Measurements from ENCODE around the gene ALOX15B. TPM values are rescaled to one million over a fixed set of nuclear protein-coding genes. Genes with fewer than 3 reads are reported as not detected.
"Not testable (repeated sequence)": the region's sequence is repeated elsewhere in the genome, so short reads cannot be mapped to it uniquely, and the experiment has no call there.

ALOX15B gene
- total RNA-seq, 1 donor from 2014 or later = not detected

DNA sequence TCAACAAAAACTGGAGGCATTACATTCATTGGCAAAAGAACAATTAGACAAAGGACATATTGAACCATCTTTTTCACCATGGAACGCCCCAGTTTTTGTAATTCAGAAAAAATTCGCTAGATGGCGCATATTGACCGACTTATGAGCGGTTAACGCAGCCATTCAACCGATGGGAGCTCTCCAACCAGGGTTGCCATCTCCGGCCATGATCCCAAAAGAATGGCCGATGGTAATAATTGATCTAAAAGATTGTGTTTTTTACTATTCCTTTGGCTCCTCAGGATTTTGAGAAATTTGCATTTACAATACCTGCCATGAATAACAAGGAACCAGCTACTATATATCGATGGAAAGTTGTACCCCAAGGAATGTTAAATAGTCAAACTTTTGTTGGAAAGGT, 21.4 kb downstream of the ALOX15B start:
- peak; percentile 24 for DNase-seq (ENCODE audit: low read depth, low spot score)

DNA sequence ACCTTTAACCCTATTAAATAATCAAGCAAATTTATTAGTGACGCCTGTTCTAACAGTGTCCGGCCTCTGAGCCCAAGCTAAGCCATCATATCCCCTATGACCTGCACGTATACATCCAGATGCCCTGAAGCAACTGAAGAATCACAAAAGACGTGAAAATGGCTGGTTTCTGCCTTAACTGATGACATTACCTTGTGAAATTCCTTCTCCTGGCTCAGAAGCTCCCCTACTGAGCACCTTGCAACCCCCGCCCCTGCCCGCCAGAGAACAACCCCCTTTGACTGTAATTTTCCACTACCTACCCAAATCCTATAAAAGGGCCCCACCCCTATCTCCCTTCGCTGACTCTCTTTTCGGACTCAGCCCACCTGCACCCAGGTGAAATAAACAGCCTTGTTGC, 23.0 kb downstream of the ALOX15B start:
- DNase-seq (ENCODE audit: low read depth, low spot score) = not testable (repeated sequence)

DNA sequence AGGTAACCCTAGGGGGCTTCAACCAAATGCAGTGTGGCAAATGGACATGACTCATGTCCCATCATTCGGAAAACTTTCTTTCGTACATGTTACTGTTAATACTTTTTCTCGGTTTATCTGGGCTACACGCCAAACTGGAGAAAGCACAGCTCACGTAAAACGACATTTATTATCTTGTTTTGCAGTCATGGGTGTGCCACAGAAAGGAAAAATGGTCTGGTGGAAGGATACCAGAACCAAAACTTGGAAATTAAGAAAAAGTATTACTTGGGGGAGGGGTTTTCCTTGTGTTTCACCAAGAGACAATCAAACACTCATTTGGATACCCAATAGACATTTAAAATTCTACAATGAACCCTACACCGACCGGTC, 23.6 kb downstream of the ALOX15B start:
- DNase-seq (ENCODE audit: low read depth, low spot score) = no peak

DNA sequence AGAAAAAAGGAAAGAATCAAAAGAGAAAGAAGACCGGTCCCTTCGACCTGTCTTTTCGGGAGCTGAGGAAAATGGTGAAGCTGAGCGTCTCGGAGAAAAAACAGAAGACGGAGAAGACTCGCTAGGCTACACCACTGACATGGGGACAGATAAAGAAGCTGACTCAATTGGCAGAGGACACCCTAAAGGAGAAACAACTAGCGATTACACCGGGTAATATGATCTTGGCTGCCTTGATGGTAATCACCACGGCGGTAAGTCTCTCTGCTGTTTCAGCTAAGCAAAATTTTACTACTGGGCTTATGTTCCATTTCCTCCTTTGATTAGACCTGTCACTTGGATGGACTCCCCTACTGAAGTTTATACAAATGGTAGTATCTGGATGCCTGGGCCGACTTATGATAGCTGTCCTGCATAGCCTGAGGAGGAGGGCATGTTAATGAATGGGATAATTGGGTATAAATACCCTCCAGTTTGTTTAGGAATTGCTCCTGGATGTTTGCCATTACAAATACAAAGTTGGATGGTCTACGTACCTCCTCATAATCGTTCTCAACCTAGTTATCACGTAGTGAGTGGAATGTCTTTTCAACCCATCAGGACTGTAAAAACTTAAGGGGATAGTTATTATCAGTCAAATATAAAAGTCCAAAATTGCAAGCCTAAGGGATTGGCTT, 24.1 kb downstream of the ALOX15B start:
- DNase-seq (ENCODE audit: low read depth, low spot score) = no peak

DNA sequence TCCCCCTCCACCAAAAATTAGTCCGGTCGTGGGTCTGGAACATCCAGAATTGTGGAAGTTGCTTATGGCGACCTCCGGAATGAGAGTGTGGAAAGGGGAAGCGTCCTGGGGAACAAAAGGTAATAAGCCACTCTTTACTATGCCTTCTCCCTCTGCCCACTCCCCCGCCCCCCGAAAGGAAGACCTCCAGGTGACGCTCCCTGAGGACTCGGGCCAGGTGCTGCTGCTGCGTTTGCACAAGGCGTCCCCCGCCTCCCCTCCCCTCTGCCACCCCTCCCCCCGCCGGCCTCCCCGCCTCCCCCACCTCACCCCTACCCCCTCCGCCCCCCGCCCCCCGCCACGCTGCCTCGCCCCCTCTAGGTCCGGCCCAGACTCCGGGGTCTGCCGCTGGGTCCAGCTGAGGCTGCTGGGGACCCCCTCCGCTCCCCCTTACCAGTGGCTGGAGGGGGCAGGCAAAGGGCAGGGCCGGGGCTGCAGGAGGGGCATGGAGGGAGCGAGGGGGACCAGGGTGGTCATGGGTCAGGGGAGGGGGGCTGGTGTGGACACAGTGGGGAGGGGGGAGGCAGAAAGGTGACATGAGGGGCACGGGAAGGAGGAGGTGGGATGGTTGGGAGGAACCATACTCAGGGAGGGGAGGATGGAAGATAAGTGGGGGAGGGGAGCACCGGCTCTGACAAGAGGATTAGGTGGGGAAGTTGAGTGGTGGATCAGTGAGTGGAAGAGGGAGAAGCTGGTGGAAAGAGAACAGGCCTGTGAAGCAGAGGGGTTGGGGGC, 25.1 kb downstream of the ALOX15B start:
- no peak for DNase-seq (ENCODE audit: low read depth, low spot score)

DNA sequence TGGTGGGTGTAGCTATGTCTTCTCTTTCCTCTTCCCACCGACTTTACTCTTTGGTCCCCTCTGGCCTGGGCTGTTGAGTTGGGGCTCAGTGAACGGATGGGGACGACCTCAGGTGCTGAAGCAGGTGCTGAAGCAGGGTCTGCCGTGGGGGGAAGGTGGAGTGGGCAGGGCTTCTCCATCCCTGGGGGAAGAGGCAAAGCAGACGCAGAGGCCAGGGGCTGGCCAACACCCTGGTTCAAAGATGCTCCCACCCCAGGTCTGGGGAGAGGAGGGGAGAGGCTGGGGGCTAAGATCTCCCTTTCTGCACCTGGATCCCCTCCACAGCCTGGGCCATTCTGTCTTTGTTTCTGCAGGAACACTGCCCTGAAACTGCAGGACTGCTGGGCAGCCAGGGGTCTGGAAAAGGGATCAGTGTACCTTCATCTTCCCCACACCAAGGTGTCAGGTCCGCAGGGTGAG, 25.7 kb downstream of the ALOX15B start:
- DNase-seq (ENCODE audit: low read depth, low spot score) = no peak

DNA sequence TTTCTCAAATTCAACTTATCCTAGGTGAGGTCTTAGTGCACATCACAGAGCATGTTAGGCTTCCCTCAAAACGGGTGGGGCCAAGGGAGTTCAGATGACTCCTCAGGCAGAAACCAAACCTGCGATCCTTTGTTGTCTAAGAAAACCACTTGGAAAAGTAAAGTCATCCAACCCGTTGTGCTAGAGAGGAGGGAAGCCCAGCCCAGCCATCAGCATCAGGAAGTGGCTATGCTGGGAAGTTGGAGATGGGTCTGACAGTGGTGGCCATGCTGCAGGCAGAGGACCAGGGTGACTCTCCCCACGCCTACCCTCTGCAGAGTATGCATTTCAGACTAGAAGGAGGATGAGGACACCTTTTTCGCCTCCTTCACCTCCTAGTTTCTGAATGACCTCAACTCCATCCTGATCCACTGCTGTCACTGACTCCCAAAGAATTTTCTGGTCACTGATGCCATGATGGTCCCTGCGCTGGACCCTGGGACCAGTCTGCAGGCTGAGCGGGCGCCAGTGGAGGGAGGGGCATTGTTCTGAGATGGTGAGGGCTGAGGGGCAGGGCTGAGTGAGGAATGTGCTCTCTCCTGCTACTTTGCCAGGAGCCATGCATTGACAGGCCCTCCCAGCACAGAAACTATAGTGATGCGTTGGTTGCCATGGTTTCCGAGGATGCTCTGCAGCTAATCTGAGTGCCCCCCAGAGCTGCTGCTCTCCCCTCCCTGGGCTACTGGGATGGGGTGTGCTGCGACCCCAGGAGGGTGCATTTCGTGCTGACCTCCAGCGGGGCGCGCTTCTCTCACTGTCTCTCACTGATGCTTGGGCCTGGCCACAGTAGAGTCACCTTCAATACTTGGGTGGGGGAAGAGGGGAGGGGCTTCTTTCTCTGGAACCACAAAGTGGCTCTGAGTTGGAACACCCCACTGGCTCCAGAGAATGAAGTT, 28.2 kb downstream of the ALOX15B start:
- no peak for DNase-seq (ENCODE audit: low read depth, low spot score)

DNA sequence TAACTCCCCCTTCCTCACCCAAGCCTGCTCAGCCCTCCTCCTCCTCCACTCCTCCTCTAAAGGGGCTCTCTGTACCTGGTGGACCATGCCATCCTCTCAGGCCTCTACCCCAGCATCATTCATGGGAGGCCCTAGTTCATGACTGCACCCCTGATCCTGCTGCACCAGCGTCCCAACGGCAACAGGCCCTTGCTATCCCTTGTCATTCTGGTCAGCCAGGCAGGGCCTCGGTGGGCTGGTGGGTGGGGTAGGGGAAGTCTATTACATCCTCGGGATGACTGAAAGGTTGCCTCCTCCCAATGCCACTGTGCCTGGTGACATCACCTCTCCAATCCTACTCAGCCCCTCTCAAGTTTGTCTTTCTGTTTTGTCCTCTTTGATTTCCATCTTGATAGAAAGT, 28.9 kb downstream of the ALOX15B start:
- DNase-seq (ENCODE audit: low read depth, low spot score) = no peak

DNA sequence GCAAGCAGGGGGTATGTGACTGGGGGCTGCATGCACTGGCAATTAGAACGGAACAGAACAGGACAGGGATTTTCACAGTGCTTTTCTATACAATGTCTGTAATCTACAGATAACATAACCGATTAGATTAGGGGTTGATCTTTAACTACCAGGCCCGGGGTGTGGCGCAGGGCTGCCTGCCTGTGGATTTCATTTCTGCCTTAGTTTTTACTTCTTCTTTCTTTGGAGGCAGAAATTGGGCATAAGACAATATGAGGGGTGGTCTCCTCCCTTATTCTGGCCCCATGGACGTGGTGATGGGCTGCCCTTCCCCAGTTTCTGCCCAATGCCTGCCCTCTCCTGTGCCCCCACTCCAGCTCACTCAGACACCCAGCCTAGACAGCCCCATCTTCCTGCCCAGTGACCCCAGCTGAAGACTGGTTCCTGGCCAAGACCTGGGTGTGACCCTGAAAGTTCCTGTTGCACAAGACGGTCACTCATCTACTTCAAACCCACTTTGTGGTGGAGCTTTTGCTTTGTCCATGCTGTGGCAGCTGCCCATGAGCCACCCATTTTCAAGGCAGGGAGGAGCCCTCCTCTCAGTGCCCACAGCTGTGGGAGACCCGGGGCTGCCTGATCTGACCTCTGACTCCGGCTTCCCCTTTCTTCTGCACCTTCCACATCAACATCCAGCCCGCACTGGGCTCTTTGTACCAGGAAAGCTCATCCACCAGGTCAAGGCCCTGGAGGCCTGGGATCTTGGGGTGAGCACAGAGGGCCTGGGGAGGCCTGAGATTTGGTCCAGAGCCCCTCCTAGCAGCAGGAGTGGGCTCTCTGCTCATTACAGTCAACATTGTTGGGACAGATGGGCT, 30.1 kb downstream of the ALOX15B start:
- DNase-seq (ENCODE audit: low read depth, low spot score) = no peak

DNA sequence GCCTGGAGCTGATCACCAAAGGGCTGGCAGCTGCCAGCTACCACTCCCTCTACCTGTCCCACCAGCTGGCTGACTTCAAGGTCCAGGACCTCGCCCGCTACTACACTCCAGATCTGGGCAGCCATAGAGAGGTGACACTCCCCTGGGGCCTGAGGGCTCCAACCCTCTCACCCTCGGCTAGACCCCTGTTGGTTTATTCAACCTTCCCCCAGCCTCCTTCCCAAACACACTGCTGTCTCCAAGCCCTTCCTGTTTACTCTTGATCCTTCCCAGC, 30.7 kb downstream of the ALOX15B start:
- DNase-seq (ENCODE audit: low read depth, low spot score) = no peak

DNA sequence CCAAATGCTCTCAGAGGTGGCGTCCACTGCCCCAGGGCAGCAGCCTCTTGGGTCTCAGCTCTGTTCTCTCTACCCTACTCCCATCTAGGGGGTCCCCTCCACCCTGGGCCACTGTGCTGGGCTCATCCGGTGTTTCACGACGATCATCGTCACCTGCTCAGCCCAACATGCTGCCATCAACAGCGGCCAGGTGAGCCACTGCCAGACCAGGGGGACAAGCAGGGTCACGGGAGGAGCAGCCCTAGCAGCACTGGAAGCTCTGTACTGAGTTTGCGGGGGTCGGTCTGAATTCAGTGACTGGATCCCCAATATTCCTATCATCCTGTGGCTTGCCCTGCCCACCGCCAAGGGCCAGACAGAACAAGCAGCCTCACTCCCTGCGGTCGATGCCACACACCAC, 32.6 kb downstream of the ALOX15B start:
- DNase-seq (ENCODE audit: low read depth, low spot score) = no peak

DNA sequence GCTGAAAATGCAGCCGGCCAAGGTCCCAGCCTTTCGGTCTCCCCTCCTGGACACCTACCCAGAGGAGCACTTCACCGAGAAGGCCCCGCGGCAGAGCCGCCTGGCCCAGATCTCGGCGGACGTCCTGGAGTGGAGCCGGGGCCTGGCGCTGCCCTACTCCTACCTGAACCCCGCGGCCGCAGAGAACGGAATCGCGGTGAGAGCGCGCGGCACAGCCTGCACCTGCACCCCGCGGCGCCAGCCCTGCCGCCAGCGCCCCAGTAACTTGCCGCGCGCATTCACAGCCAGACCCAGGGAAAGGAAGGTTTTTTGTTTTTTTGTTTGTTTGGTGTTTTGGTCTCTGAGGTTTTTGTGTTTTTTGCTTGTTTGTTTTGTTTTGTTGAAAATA, 33.5 kb downstream of the ALOX15B start:
- DNase-seq (ENCODE audit: low read depth, low spot score) = no peak

DNA sequence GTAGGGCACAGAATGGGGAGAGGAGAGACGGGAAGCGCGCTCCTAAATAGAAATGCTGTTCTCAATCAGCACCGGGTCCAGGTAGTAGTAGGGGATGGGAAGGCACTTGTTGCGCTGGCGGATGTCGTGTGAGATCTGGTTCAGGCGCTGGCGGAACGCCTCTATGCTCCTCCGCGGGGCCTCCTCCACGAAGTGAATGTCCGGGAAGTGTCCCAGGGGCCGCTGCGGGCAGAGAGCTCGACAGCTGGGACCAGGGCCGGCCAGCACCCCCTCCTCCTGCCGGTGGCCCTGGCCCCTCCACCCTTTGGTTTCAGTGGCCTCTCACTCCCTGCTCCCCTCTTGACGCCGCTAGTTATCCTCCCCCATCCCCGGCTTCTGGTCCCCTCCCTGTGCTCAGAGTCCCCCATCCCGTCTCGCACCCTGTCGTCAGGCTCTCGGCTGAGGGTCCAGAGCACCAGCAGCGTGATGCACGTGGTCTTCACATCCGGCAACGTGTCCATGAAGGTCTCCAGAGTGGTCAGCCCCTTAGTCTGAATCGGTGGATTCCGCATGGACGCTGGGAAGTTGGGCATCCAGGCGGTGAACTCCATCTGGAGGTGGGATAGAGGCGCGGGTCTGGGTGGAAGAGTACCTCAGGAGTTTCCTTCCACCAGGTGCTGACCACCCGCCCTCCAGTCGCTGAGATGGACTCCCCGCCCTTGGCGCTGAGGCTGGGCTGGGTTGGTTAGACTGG, 34.0 kb downstream of the ALOX15B start:
- no peak for DNase-seq (ENCODE audit: low read depth, low spot score)

DNA sequence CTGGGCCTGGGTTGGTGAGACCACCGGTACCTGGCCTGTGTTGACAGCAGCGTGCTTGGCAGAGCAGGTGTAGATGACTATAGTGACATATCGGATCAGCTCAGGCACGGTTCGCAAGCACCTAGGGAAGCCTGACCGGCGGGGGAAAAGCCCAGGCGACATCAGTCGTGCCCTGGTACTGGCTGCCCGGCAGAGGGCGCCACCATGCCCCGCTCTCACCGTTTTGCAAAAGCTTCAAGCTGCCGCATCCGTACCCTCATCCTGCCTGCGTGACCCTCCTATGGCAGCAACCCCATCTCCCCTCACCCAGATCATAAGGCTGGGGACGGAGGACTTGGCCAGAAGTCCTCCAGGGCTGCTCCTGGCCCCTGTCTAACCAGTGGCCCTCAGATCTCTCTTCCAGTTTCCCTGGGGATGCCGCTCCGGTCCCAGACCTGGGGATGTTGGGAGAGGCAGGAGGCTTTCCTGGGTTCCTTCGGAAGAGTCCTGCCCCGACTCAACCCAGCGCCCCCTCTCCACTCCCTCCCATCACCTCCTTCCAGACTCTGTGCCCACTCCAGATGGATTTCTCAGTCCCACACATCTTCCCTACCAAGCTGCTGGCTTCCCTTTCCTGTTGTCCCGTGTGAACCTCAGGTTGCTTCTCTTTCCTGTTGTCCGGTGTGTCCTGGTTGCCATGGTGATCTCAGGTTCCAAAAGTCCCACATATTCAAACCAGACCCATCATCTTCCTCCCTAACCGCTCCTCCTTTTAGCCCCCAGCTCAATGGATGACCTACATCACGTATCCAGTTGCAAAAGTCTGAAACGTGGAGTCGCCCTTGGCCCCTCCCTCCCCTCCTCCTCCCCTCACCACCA, 35.0 kb downstream of the ALOX15B start:
- no peak for DNase-seq (ENCODE audit: low read depth, low spot score)

DNA sequence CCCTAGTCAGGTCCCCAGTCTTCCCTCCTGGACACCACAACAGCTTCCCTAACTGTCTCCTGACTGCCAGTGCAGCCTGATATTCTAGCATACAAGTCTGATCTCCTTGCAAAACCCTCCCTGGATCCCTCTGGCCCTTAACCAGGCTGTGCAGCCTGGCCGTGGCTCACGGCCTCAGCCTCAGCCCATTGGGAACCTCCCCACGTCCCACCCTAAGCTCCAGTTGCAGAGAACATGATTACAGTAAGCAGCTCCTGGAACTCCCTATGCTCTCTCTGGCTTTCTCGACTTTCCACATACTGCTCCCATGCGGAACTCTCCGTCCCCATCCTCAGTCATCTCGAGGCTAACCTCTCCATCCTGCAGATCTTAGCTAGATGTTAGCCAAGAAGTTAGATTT, 35.7 kb downstream of the ALOX15B start:
- DNase-seq (ENCODE audit: low read depth, low spot score) = no peak

DNA sequence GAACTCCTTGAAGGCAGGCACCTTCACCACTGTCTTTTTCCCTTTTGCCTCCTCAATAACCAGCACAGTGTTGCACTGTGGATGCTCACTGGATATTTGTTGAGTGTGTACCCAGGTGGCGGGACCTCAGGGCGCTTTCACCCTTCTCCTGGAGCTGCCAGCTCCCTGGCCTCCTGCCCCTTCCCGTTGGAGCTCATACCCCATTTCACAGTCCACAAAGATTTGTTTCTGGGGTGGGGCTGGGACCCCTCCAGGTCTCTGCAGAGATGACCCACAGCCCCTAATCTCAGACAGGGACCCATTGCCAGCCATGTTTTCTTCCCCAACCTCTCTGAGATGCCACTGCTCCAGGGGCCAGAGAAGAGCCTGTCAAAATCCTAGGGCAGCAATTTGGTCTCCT, 36.2 kb downstream of the ALOX15B start:
- DNase-seq (ENCODE audit: low read depth, low spot score) = no peak

DNA sequence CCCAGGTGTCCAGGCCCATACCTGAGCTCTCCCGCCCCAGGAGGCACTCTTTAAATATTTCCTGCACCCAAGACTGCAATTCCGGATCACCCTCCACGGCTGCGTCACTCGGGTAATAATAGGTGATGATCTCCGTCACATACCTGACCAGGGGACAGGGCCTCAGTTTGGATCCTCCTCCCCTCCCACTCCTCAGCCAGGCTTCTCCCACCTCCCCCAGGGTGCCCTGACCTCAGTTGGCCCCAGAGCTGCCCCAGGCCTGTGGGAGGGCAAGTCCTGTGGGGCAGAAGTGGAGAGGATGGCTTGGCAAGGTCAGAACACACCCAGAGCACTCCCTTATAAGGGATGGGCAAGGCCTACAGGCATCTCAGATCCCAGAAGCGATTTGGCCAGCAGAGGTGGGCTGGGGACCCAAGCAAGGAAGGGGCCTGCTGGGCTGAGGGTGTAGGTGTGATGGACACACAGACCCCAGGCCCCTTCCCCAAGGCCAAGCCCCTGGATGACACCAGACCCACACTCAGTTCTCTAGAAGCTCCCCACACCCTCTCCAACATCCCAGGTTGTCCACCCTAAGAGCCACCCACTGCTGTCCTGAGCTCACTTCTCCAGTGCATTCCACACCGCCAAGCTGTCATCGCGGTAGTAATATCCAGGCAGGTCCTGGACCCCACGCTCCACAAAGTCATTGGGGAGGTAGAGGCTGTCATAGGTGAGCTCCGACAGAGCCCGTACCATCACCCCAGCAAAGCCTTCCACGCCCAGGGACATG, 36.9 kb downstream of the ALOX15B start:
- DNase-seq (ENCODE audit: low read depth, low spot score) = no peak

DNA sequence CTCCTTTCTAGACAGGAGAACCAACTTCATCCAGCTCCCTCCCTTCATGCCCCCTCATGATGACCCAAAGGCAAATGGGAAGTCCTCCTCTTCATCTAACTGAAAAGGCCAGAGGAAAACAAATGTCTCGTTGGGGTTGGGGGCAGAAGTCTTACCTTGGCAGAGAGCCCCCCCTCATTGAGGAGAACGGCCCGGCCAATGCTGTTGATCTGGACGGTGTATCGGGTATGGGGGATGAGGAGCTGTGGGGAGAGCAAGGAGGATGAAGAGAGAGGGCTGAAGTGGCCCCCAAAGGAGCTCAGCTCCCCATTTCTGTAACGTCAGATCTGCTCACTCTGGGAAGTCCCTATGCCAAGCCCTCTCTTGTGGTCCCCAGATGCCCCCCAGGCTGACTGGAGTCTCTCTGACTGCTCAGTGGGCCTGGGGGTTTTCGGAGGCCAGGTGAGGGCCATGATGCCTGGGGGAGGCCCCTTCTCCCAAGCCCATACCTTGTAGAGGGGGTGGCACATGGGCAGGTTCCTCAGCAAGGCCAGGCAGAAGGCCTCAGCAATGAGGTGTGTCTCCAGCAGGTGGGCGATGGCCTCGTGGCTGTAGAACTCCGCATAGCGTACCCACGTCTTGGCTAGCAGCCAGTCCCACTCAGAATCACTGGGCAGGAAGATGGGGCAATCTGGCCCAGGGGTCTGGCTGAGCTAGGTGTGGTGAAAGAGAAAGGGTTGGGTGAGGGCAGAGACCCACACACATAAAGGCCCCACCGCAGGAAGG, 37.8 kb downstream of the ALOX15B start:
- DNase-seq (ENCODE audit: low read depth, low spot score) = no peak
